Body of pancreas (tissue), 4 donors: Measurements from ENCODE around the gene NFU1.

Experiments
- CTCF ChIP-seq, 7 experiments: fragments of 450-650 bp in 4 of 7; fragments of 200-600 bp in 3 of 7; sonication (generic) in 3 of 7; IDR thresholded peaks; one replicate each; pipeline ENCODE4 v1.5.1; 2016 to 2019; ENCODE audit warnings: antibody characterized with exemption in 7 of 7
- POLR2A ChIP-seq, 3 donors: fragments of 450-650 bp; IDR thresholded peaks; one replicate each; pipeline ENCODE4 v1.6.1; 2016; ENCODE audit warnings: antibody characterized with exemption in 3 of 3, mild to moderate bottlenecking in 2 of 3

- TF ChIP-seq CTCF (IDR thresholded peaks at IDR 0.05) (no peak), POLR2A (IDR thresholded peaks at IDR 0.05) (no peak)
Observed at GRCh38 chr2:69482471-69482870, 45.2 kb upstream of the NFU1 start.
